GM12878 (cell line): ENCODE results near the gene TMIGD3. TPM values are rescaled to one million over a fixed set of nuclear protein-coding genes. Genes with fewer than 3 reads are reported as not detected.

Experiments used
- ATAC-seq: fragments of 200-7000 bp; cut with Tn5 transposase; 3 replicates; pipeline ENCODE4 v1.9.1; 2020; ENCODE audit warnings: mild to moderate bottlenecking, moderate library complexity
- BruUV-seq: library from RNA; stranded (reverse); fragments of 400-500 nt; replicated peaks from 2 replicates; lab custom pipeline; 2021; lab: Mats Ljungman, UMichigan
- CTCF ChIA-PET: fragments of 300-600 bp; sonication (Branson Sonifier 250); formaldehyde crosslinking; extraction: SDS; loops from one replicate; lab custom pipeline; 2021; ENCODE audit warnings: inconsistent platforms; lab: Yijun Ruan, JAX
- POLR2A ChIA-PET: fragments of 350-600 bp; formaldehyde crosslinking; extraction: SDS; loops from one replicate; lab custom pipeline; 2021; ENCODE audit warnings: inconsistent platforms; lab: Charles Lee
- RAD21 ChIA-PET: fragments of 300-600 bp; sonication (Branson Sonifier 250); formaldehyde crosslinking; loops from one replicate; lab custom pipeline; 2023; ENCODE audit warnings: antibody characterized with exemption; ENCODE audit not compliant: unreplicated experiment; lab: Charles Lee
- SMC1A ChIA-PET: fragments of 300-600 bp; sonication (Branson Sonifier 250); formaldehyde crosslinking; loops from one replicate; lab custom pipeline; 2023; ENCODE audit not compliant: unreplicated experiment, uncharacterized antibody; lab: Charles Lee
- DNase-seq: peaks from one replicate; pipeline ENCODE4 v3.0.0-alpha.2; 2011; ENCODE audit warnings: low read depth, low spot score
- FAIRE-seq: peaks from 3 replicates; lab custom pipeline; 2011; peaks lifted over from hg19 to GRCh38; lab: Jason Lieb, UNC
- H2AFZ ChIP-seq: 2 replicates; pipeline ENCODE4 v1.6.0; 2011; ENCODE audit warnings: low read depth, low read length, control low read depth; ENCODE audit not compliant: control insufficient read depth
- H3K27ac ChIP-seq: 2 replicates; pipeline ENCODE4 v1.5.1; 2011; ENCODE audit warnings: control low read depth; ENCODE audit not compliant: control insufficient read depth, insufficient read depth
- H3K27me3 ChIP-seq, 2 experiments: replicated peaks in 1 of 2; 2 replicates each; pipeline versions ENCODE4 v1.6.0 to v1.6.1; 2011; ENCODE audit warnings: low read length in 1 of 2; ENCODE audit not compliant: control insufficient read depth in 2 of 2, insufficient read depth in 2 of 2
- H3K36me3 ChIP-seq, 2 experiments: 2 replicates each; pipeline ENCODE4 v1.5.1; 2011; ENCODE audit warnings: low read length in 1 of 2; ENCODE audit not compliant: control insufficient read depth in 2 of 2, insufficient read depth in 2 of 2
- H3K4me1 ChIP-seq: 2 replicates; pipeline ENCODE4 v1.6.1; 2011; ENCODE audit warnings: mild to moderate bottlenecking, low read length, moderate library complexity, mixed read lengths; ENCODE audit not compliant: control insufficient read depth, insufficient read depth
- H3K4me2 ChIP-seq: 2 replicates; pipeline ENCODE4 v1.6.0; 2011; ENCODE audit warnings: control low read depth; ENCODE audit not compliant: control insufficient read depth, insufficient read depth
- H3K4me3 ChIP-seq: fragments of 200-600 bp; sonication (generic); 2 replicates; pipeline ENCODE4 v1.5.1; 2016
- H3K79me2 ChIP-seq: 2 replicates; pipeline ENCODE4 v1.6.0; 2011; ENCODE audit warnings: low read length; ENCODE audit not compliant: control insufficient read depth, insufficient read depth
- H3K9ac ChIP-seq: 2 replicates; pipeline ENCODE4 v1.8.0; 2011; ENCODE audit warnings: low read length, control low read depth, mixed read lengths; ENCODE audit not compliant: control insufficient read depth, insufficient read depth
- H3K9me3 ChIP-seq: replicated peaks from 3 replicates; pipeline ENCODE4 v1.5.1; 2011; ENCODE audit warnings: mild to moderate bottlenecking, low read length; ENCODE audit not compliant: control insufficient read depth, insufficient read depth
- H4K20me1 ChIP-seq: 2 replicates; pipeline ENCODE4 v1.6.0; 2011; ENCODE audit not compliant: control insufficient read depth, insufficient read depth
- EZH2 ChIP-seq: IDR thresholded peaks from 2 replicates; pipeline ENCODE4 v1.6.1; 2012; ENCODE audit warnings: low read depth, mild to moderate bottlenecking, control low read depth, inconsistent platforms, low read length, borderline replicate concordance; ENCODE audit not compliant: control insufficient read depth
- MYC ChIP-seq: IDR thresholded peaks from 2 replicates; pipeline ENCODE4 v1.6.1; 2011; ENCODE audit warnings: mild to moderate bottlenecking, low read length, moderate library complexity, inconsistent platforms; ENCODE audit not compliant: insufficient read depth, insufficient replicate concordance, insufficient read length, severe bottlenecking
- NFIC ChIP-seq: IDR thresholded peaks from 2 replicates; pipeline ENCODE4 v1.6.1; 2012; ENCODE audit warnings: low read depth, mild to moderate bottlenecking, inconsistent platforms, low read length, moderate library complexity
- SIX5 ChIP-seq: IDR thresholded peaks from 2 replicates; pipeline ENCODE4 v1.6.1; 2011; ENCODE audit warnings: mild to moderate bottlenecking, low read depth, low read length, moderate library complexity; ENCODE audit not compliant: severe bottlenecking
- ZNF24 ChIP-seq: fragments of 450-650 bp; IDR thresholded peaks from 2 replicates; pipeline ENCODE4 v1.6.1; 2017; ENCODE audit warnings: antibody characterized with exemption, mild to moderate bottlenecking
- WGBS: methylation state at CpG from one replicate; pipeline ENCODE4 v1.1.6; 2016; ENCODE audit warnings: low lambda C conversion rate; ENCODE audit not compliant: insufficient replicate concordance, insufficient coverage; ENCODE audit errors: missing lambda C conversion rate; 5-methylcytosine and 5-hydroxymethylcytosine counted together
- in situ Hi-C: fragments of 300-500 bp; cut with MboI; formaldehyde crosslinking; loops from 9 replicates; pipeline ENCODE4 v1.14.3; 2018; ENCODE audit warnings: mixed read lengths
- intact Hi-C: fragments of 100-400 bp; cut with micrococcal nuclease; formaldehyde crosslinking; loops from one replicate; pipeline ENCODE4 v1.14.2; 2022; ENCODE audit not compliant: unreplicated experiment
- polyA plus RNA-seq, 11 experiments: library from polyadenylated mRNA; depleted of rRNA in 4 of 11; unstranded in 6 of 11; stranded (reverse) in 5 of 11; fragments of >200 nt; fragmentation: Nextera tagmentation in 4 of 11; fragmentation: Illumina TruSeq in 1 of 11; extraction: Ambion mirVana in 4 of 11; extraction: Trizol in 1 of 11; gene quantifications; 1 replicate in 1 of 11; 2 replicates in 10 of 11; pipeline versions ENCODE4 v1.2.1 to v1.2.3, GENCODE V29; 2011 to 2016; ENCODE audit warnings: inconsistent platforms in 2 of 11, missing spikeins in 2 of 11, low read depth in 1 of 11
- total RNA-seq, 4 experiments: library from RNA; depleted of rRNA in 3 of 4; stranded (reverse); fragments of >200 nt in 3 of 4; fragmentation: Illumina TruSeq in 1 of 4; extraction: Trizol in 1 of 4; gene quantifications; 2 replicates each; pipeline versions ENCODE4 v1.2.1 to v1.2.3, GENCODE V29; 2013 to 2021
- TF ChIP-seq, protein P1 (sequence below): fragments of 450-650 bp; IDR thresholded peaks from 2 replicates; pipeline ENCODE4 v1.6.1; 2017; ENCODE audit warnings: low read depth, mild to moderate bottlenecking, moderate library complexity
- TF ChIP-seq, protein P2 (sequence below): IDR thresholded peaks from 2 replicates; pipeline ENCODE4 v1.6.1; 2012; ENCODE audit warnings: mild to moderate bottlenecking, low read depth, low read length
- TF ChIP-seq, protein P3 (sequence below): IDR thresholded peaks from 2 replicates; pipeline ENCODE4 v1.6.1; 2011; ENCODE audit warnings: low read depth, low read length, improper control_type of control experiment, borderline replicate concordance

TMIGD3 gene
- total and polyA plus RNA-seq, 10 of the 15 experiments (the other 5 are each of a cell fraction or from before 2014, with no cell fraction given) = 0.17 TPM; not detected in 9

DNA sequence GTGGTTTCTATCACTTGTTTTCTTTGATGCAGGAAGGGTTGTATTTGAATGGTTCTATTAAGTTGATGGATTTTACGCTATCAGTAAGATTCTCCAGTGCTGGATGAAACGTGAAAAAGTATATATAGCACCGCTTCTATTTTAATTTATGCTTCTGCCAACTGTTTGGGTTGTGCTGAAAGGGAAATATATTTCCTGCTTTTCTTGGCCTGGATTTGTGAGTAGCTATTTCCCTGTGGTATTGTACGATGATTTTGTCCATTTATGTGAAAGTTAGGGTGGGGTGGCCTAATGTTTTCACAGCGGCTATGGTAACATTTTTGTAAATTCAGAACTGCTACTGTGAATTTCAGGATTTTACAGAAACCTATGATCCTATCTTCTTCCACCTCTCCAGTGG lies 29.3 kb downstream of the TMIGD3 start:
- no TSS peak for BruUV-seq
- H3K4me2 ChIP-seq = no peak overlapping the region
- ChIA-PET POLR2A (no interaction called here), RAD21 (interaction anchor here (0.8 to 5.5 kb wide), 2 partner anchors 25 to 33 kb away, joined by 3 to 48 read pairs; partner anchors contain the start of gene WDR77), CTCF (no interaction called here), SMC1A (interaction anchor here (1.2 to 3.8 kb wide), 3 partner anchors 23 to 229 kb away, joined by 3 to 20 read pairs (median 3); no protein-coding TSS in a partner anchor)
- peaks cover 43% of the 10 kb centered on the region for H3K4me1 ChIP-seq
- H4K20me1 ChIP-seq = no peaks in the 10 kb centered on the region
- ATAC-seq = no peak
- H3K9me3 ChIP-seq = no peaks in the 10 kb centered on the region; the same call in 2 of the 3 replicates
- no peak overlapping the region for H3K9ac ChIP-seq
- no peak overlapping the region for H3K27ac ChIP-seq
- DNase-seq = no peak
- H3K4me3 ChIP-seq = no peak overlapping the region
- in situ Hi-C loops = no loop called here
- no peaks in the 10 kb centered on the region for H3K27me3 ChIP-seq
- no peaks in the 10 kb centered on the region for H3K79me2 ChIP-seq
- peak; percentile 15 for TF ChIP-seq SIX5
- TF ChIP-seq NFIC = no peak
- H3K36me3 ChIP-seq = 0 out of 4 replicates have a peak, but pooled peaks cover 0 to 5% of the 10 kb centered on the region in 2 experiments
- intact Hi-C loops = loop anchor here (10.0 kb wide), 2 partner anchors 59 to 249 kb away; partner anchors contain the start of gene CHI3L2
- FAIRE-seq = no peak
- 94% methylated on average over 5 of the region's 5 CpGs for WGBS
- H2AFZ ChIP-seq = peak overlapping the region; percentile 37; the same call in 1 of the 2 replicates

DNA sequence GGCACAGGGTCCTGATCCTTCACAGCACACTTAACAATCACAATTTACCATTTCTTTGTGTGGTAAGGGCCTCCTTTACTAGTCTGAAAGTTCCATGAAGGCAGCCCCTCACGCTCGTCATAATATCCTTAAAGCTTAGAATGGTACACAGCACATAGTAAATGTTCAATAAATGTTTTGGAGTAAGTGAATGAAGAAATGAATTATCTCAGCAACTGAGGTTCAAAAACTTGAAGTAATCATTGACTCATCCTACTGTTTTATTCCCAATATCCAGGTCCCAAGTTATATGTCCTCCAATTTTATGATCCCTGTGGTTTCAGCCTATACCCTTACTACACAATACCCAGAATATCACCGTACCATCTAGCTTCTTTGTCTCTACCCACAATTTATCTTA lies 31.9 kb downstream of the TMIGD3 start:
- ATAC-seq (no peak; the same call in 2 of the 3 replicates), FAIRE-seq (no peak), DNase-seq (no peak)
- Histone ChIP-seq H3K4me1 (peaks cover 27% of the 10 kb centered on the region), H3K9ac (no peak overlapping the region), H3K4me2 (no peak overlapping the region), H2AFZ (no peak overlapping the region), H3K27ac (no peak overlapping the region), H3K9me3 (no peaks in the 10 kb centered on the region; the same call in 2 of the 3 replicates), H3K36me3 (0 out of 4 replicates have a peak, but pooled peaks cover 0 to 8% of the 10 kb centered on the region in 2 experiments)
- 98% methylated on average over 3 of the region's 3 CpGs for WGBS
- no TSS peak for BruUV-seq
- POLR2A ChIA-PET = interaction anchor here (0.7 to 1.1 kb wide), 4 partner anchors 10 to 1193 kb away, joined by 3 to 4 read pairs (median 3); no protein-coding TSS in a partner anchor
- RAD21 ChIA-PET = interaction anchor here (1.3 kb wide), 1 partner anchor 36 kb away, joined by 6 read pairs; no protein-coding TSS in a partner anchor
- SMC1A ChIA-PET = interaction anchor here (0.6 to 1.6 kb wide), 9 partner anchors 9 to 285 kb away, joined by 3 to 4 read pairs (median 3); partner anchors contain the start of gene WDR77
- TF ChIP-seq, protein P1, sequence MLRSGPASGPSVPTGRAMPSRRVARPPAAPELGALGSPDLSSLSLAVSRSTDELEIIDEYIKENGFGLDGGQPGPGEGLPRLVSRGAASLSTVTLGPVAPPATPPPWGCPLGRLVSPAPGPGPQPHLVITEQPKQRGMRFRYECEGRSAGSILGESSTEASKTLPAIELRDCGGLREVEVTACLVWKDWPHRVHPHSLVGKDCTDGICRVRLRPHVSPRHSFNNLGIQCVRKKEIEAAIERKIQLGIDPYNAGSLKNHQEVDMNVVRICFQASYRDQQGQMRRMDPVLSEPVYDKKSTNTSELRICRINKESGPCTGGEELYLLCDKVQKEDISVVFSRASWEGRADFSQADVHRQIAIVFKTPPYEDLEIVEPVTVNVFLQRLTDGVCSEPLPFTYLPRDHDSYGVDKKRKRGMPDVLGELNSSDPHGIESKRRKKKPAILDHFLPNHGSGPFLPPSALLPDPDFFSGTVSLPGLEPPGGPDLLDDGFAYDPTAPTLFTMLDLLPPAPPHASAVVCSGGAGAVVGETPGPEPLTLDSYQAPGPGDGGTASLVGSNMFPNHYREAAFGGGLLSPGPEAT = no peak
- TF ChIP-seq ZNF24 = peak; percentile 77
- TF ChIP-seq, protein P2, sequence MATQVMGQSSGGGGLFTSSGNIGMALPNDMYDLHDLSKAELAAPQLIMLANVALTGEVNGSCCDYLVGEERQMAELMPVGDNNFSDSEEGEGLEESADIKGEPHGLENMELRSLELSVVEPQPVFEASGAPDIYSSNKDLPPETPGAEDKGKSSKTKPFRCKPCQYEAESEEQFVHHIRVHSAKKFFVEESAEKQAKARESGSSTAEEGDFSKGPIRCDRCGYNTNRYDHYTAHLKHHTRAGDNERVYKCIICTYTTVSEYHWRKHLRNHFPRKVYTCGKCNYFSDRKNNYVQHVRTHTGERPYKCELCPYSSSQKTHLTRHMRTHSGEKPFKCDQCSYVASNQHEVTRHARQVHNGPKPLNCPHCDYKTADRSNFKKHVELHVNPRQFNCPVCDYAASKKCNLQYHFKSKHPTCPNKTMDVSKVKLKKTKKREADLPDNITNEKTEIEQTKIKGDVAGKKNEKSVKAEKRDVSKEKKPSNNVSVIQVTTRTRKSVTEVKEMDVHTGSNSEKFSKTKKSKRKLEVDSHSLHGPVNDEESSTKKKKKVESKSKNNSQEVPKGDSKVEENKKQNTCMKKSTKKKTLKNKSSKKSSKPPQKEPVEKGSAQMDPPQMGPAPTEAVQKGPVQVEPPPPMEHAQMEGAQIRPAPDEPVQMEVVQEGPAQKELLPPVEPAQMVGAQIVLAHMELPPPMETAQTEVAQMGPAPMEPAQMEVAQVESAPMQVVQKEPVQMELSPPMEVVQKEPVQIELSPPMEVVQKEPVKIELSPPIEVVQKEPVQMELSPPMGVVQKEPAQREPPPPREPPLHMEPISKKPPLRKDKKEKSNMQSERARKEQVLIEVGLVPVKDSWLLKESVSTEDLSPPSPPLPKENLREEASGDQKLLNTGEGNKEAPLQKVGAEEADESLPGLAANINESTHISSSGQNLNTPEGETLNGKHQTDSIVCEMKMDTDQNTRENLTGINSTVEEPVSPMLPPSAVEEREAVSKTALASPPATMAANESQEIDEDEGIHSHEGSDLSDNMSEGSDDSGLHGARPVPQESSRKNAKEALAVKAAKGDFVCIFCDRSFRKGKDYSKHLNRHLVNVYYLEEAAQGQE = no peak
- TF ChIP-seq EZH2 = no peak
- no peak for TF ChIP-seq MYC
- TF ChIP-seq, protein P3, sequence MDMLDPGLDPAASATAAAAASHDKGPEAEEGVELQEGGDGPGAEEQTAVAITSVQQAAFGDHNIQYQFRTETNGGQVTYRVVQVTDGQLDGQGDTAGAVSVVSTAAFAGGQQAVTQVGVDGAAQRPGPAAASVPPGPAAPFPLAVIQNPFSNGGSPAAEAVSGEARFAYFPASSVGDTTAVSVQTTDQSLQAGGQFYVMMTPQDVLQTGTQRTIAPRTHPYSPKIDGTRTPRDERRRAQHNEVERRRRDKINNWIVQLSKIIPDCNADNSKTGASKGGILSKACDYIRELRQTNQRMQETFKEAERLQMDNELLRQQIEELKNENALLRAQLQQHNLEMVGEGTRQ = no peak
- TF ChIP-seq, all 136 proteins: peak for 1
- CTCF ChIA-PET = interaction anchor here (0.6 to 1.4 kb wide), 8 partner anchors 14 to 1840 kb away, joined by 3 to 4 read pairs (median 3); no protein-coding TSS in a partner anchor
- no peaks in the 10 kb centered on the region for H4K20me1 ChIP-seq
- no peaks in the 10 kb centered on the region for H3K79me2 ChIP-seq
- in situ Hi-C loops (no loop called here), intact Hi-C loops (loop anchor here (10.0 kb wide), 2 partner anchors 57 to 247 kb away; partner anchors contain the start of gene CHI3L2)
- H3K4me3 ChIP-seq = no peak overlapping the region
- no peaks in the 10 kb centered on the region for H3K27me3 ChIP-seq
